HG03139 (cell line): ENCODE results near the gene HDAC9.

Experiments
- ATAC-seq: cut with Tn5 transposase; IDR thresholded peaks from one replicate; pipeline ENCODE4 v1.9.1; 2021; ENCODE audit not compliant: unreplicated experiment

Gene HDAC9

DNA sequence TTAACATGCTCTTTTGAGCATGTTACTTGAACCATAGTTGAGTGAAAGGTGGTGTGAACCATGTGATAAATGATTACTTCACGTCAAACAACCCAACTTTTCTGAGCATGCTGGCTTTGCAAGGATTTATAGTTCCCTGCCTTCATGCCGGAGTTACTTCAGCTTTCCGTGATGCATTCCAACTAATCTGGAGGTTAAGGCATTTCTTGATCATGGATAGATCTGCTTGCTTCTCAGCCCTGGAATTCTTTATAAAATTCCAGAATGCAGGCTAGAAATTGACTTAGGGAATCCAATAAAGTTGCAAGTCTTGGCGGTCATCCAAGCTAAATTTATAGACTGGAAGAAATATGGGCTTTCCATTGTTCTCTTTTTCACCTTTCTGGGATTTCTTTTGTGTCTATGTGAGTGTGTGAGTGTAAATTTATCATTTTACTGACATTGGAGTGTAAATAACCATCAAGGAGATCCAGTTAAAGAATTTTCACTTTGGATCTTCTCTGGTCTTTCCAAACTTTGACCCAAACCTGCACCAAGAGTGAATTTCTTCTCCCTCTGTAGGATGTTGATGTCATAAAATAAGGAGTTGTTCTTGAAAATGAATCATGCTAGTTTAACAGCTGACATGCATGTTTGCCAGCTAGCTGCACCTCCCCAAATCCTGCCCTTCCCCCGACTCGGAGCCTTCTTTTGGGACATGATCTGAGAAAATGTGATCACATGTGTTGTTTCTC, 332.9 kb downstream of the HDAC9 start:
- no peak for ATAC-seq

GRCh38 chr7:18828994-18829857, 333.7 kb downstream of the HDAC9 start:
- no peak for ATAC-seq

DNA sequence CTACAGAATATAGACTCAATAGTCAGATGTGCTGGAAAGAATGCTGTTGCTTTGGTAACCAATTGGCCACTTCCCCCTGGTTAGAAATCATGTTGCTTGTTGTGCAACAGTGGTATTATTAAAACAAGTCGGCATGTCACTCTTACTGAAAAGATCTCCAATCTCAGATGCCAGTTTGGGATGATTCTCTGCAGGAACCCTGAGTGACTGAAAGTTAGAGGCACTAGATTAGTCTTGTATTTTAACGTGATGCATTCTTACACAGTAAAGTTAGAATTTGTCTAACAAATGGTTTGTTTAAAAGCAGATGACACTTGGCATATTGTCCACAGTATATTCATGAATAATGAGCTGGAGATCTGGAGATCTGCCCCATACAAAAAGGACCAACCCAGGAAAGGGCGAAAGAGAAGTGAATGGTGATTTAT, 334.3 kb downstream of the HDAC9 start:
- no peak for ATAC-seq

DNA sequence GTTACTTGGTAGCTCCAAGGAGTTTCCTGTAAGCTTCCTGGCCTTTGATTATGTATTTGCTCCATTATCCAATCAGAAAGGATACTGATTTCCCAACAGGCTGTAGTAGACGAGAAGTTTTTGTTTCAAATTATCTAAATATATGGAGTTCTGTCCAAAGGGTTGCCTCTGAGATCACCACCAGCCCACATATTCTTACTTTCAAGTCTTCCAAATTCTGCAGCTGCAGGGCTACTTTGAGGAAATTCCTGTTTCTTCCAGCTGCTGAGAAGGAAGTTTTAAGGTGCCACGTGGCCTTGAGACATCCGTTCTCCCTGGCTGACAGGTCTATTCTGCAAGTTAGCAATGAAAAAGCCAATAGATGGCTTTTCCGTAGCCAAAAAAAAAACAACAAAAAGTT, 335.9 kb downstream of the HDAC9 start:
- no peak for ATAC-seq

DNA sequence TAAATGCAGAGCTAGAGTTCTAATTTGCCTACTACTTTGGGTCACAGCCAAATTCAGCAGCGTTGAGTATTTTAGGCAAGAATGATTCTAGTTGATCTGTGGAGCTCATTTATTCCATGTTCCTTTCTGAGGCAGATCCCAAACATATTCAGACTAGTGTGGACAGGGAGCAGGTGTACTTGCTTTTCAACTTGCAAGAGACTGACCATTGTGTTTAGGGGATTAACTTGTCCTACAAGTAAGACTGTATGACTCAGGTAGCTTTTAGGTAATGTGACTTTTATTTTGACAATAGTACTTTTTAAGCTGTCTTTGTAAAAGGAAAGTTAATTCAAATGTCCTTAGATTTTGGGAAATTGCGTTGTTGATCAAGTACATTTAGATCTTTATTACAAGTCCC, 336.4 kb downstream of the HDAC9 start:
- no peak for ATAC-seq

DNA sequence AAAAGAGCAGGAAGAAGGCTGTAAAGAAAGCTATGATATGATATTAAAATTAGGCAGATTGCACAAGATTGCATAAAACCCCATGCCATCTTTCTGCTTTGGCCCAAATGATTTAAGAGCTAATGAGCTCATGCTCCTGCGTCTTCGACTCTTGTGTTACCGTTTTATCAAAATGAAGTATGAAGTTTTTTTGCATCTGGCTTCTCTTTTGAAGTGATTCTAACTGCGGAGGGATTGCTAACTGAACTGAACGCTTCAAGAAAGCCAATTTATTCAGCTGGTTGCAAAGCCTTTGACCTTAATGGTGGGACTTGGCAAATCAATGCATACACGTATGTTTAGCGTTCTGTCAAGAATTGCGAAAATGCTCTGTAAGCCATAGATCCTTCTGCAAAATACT, 339.0 kb downstream of the HDAC9 start:
- no peak for ATAC-seq

GRCh38 chr7:18835001-18835690, 339.6 kb downstream of the HDAC9 start:
- ATAC-seq, result no peak

DNA sequence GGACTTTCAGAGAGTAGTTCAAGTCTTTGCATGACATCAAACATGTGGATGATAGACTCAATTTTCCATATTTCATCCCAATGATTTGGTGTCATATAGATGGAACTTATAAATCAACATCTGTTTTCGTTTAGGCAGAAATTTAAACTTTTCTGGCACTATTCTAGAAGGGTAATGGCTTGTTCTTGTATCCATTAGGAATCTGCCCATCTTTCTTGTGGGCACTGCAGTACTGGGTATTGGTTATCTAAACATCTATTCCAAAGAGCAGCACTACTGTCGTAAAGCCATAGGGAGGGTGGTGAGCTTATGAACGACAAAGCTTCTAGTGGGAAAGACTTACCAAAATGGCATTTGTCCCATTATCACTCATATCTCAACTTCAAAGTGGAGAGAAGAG, 348.4 kb downstream of the HDAC9 start:
- no peak for ATAC-seq

- no peak for ATAC-seq
Observed at GRCh38 chr7:18844735-18845134, 349.2 kb downstream of the HDAC9 start.

DNA sequence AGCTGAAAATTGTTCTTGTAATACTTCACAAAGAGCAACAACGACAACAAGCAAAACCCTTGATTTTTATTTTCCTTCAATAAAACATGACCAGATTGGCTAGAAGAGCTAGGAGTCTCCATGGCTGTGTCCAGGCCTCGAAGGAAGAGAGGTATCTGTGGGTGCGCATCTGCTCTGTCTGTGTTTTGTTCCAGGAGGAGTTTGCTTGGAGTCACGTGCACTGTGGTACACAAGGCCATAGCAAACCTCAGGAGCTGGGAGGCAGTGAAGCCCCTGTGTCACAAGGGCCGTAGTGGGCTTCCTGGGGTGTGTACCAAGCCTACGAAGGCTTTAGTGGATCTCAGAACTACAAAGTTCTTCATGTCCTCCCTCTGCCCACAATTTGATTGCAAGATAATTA, 350.2 kb downstream of the HDAC9 start:
- no peak for ATAC-seq

DNA sequence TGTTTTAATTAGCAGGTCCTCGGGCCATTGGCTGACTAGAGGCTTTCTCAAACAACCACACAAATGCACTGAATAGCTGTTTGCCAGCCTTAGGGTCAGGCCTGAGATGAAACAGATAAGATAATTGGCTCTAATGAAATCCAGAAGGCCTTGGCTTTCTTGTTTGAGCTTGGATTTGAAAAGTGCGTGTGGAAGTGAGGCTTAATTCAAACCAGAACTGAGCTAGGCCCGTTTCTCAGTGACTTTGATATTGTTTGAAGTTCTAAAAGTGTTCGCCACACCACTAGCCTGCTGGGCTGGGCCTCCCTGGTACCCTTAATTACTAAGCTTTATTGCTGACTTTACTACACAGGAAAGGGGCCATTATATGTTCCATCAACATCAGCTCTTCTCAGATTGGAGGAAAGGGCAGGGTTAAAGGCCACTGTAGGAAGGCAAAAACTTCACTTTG, 351.2 kb downstream of the HDAC9 start:
- no peak for ATAC-seq

DNA sequence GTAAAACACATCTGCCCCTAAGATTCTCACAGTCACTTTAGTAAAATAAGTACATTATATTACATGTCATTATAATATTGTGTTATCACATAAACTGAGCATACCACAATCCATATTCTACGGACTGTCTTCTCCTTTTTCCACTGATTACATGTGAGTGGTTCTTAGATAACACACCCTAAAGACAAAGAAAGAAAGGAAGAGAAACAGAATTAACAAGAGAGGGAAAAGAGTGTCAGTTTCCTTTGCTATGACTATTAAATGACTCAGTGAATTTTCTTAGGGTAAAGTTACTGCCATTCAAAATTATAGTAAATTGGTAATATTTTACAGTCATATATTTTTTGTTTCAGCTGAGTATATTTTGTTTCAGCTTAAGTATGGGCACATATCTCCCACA, 353.6 kb downstream of the HDAC9 start:
- ATAC-seq, result no peak

- ATAC-seq, result no peak
Observed at GRCh38 chr7:18855796-18856195, 360.2 kb downstream of the HDAC9 start.

- ATAC-seq, result no peak
Observed at GRCh38 chr7:18858232-18858631, 362.7 kb downstream of the HDAC9 start.

DNA sequence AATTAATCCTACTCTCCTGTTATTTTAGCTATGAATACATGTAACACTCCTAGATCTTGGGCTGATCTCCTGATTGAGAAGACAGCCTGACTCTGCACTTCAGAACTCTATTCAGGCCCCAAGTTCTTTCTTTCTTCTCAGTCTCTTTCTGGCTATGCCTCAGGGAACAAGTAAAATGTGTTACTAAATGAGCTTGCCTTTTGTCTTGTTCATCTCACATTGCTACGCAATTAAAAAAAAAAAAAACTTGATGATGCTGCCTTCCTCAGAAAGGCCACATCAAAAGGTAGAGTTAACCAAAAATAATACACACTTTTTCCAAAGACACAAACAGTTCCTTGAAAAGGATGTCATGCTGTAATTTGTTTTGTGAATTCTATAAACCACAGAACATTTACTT, 363.8 kb downstream of the HDAC9 start:
- no peak for ATAC-seq

- no peak for ATAC-seq
Observed at GRCh38 chr7:18860221-18860620, 364.7 kb downstream of the HDAC9 start.

DNA sequence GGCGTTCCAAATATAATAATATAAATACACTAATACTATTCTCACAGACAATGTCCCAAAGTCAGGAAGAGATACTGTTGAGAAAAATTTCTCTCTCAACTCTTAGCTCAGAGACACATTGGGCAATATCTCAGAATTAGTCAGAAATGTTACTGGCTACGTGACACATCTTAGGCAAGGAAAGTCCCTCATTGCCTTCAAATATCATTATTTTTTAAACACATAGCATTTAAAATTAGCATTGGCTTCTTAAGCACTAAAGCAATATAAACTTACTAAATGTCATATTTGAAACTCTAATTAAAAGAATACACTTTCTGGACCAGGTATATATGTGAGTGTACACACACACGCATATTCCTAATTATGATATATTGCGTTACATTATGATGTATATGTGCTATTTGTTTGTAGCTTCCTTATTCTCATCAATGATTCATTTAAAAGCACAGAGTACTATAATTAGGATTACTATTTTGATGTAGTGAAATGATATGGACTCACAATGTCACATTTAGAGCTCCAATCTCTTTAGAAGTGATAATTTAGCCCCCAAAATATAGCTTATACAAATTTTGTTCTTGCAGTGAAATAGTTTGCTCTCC, 366.1 kb downstream of the HDAC9 start:
- no peak for ATAC-seq

- no peak for ATAC-seq
Observed at GRCh38 chr7:18864967-18865366, 369.4 kb downstream of the HDAC9 start.

GRCh38 chr7:18866359-18867036, 370.9 kb downstream of the HDAC9 start:
- ATAC-seq, result peak; percentile 72

DNA sequence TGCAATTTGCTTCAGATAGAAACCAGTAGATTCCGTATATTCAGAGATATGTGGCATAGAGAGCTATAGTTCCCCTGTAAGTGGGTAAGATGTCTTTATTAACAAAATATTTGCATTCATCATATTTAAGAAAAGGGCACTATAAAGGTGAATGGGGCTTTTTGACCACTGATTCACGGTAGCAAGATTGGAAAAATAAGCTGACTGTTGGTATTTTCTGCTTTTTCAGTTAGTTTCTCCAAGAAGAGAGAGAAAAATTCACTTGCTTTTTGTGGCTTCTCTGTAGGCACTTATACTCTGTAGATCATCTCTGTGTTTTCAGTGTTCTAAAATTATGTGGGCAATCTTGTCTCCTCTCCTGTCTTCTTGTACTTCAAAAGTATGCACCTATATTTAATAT, 376.8 kb downstream of the HDAC9 start:
- no peak for ATAC-seq
